HepG2 (cell line): ENCODE results near the gene ADAMTS14. TPM values are rescaled to one million over a fixed set of nuclear protein-coding genes. Genes with fewer than 3 reads are reported as not detected.

Source experiments
- ATAC-seq: fragments of 200-7000 bp; cut with Tn5 transposase; 3 replicates; pipeline ENCODE4 v1.9.1; 2020; ENCODE audit warnings: mild to moderate bottlenecking, moderate library complexity
- BruUV-seq: library from RNA; stranded (reverse); fragments of 400-500 nt; replicated peaks from 2 replicates; lab custom pipeline; 2021; lab: Mats Ljungman, UMichigan
- CTCF ChIA-PET: fragments of 300-600 bp; formaldehyde crosslinking; extraction: SDS; loops from one replicate; lab custom pipeline; 2021; ENCODE audit warnings: low total read pairs, inconsistent platforms, low intra/inter-chr PET ratio; lab: Yijun Ruan, JAX
- POLR2A ChIA-PET: fragments of 350-600 bp; sonication (Branson Sonifier 250); formaldehyde crosslinking; loops from one replicate; lab custom pipeline; 2020; ENCODE audit warnings: antibody characterized with exemption, inconsistent platforms; lab: Yijun Ruan, JAX
- DNase-seq: peaks from one replicate; pipeline ENCODE4 v3.0.0-alpha.2; 2015; ENCODE audit warnings: low spot score
- FAIRE-seq: peaks from 3 replicates; lab custom pipeline; 2011; peaks lifted over from hg19 to GRCh38; lab: Jason Lieb, UNC
- H2AFZ ChIP-seq: one replicate; pipeline ENCODE4 v1.6.1; 2011; ENCODE audit warnings: low read length, inconsistent platforms
- H3K27ac ChIP-seq: fragments of 300-600 bp; 3 replicates; pipeline ENCODE4 v1.8.0; 2011; ENCODE audit warnings: mixed run types, mild to moderate bottlenecking, mixed read lengths, low read length, inconsistent platforms; ENCODE audit not compliant: insufficient read depth; ENCODE audit errors: extremely low read length
- H3K27me3 ChIP-seq, 2 experiments: fragments of 200-600 bp in 1 of 2; 2 replicates in 1 of 2; 3 replicates in 1 of 2; pipeline versions ENCODE4 v1.6.0 to v1.8.0; 2011; ENCODE audit warnings: low read length in 2 of 2, mild to moderate bottlenecking in 2 of 2, moderate library complexity in 2 of 2, inconsistent platforms in 1 of 2; ENCODE audit not compliant: insufficient read depth in 2 of 2, control insufficient read depth in 1 of 2
- H3K36me3 ChIP-seq, 2 experiments: fragments of 200-600 bp in 1 of 2; replicated peaks in 1 of 2; 2 replicates in 1 of 2; 3 replicates in 1 of 2; pipeline versions ENCODE4 v1.5.1 to v1.8.0; 2011; ENCODE audit warnings: low read length in 2 of 2, inconsistent platforms in 1 of 2; ENCODE audit not compliant: insufficient read depth in 2 of 2, control insufficient read depth in 1 of 2
- H3K4me1 ChIP-seq: 2 replicates; pipeline ENCODE4 v1.5.1; 2012; ENCODE audit warnings: low read length, inconsistent platforms; ENCODE audit not compliant: insufficient read depth
- H3K4me2 ChIP-seq: 2 replicates; pipeline ENCODE4 v1.6.0; 2011; ENCODE audit warnings: low read depth, low read length, inconsistent platforms
- H3K4me3 ChIP-seq, 3 experiments: fragments of 200-600 bp in 1 of 3; sonication (generic), shearing (Covaris generic) in 1 of 3; replicated peaks in 1 of 3; 2 replicates each; pipeline ENCODE4 v1.5.1; 2011 to 2016; ENCODE audit warnings: low read length in 3 of 3, inconsistent platforms in 2 of 3, low read depth in 2 of 3, mild to moderate bottlenecking in 2 of 3, control low read depth in 1 of 3, mixed read lengths in 1 of 3; ENCODE audit not compliant: insufficient read depth in 1 of 3
- H3K79me2 ChIP-seq: one replicate; pipeline ENCODE4 v1.6.1; 2011; ENCODE audit warnings: low read length, inconsistent platforms; ENCODE audit not compliant: insufficient read depth
- H3K9ac ChIP-seq: 2 replicates; pipeline ENCODE4 v1.6.0; 2011; ENCODE audit warnings: mild to moderate bottlenecking, low read depth, low read length, inconsistent platforms; ENCODE audit not compliant: insufficient read depth
- H3K9me3 ChIP-seq: 2 replicates; pipeline ENCODE4 v1.5.1; 2012; ENCODE audit warnings: mild to moderate bottlenecking, low read length
- H4K20me1 ChIP-seq: 2 replicates; pipeline ENCODE4 v1.6.0; 2011; ENCODE audit warnings: inconsistent platforms, mild to moderate bottlenecking, low read length, moderate library complexity; ENCODE audit not compliant: insufficient read depth
- ARNT ChIP-seq: fragments of 450-650 bp; IDR thresholded peaks from 2 replicates; pipeline ENCODE4 v1.6.1; 2017
- FOXK1 ChIP-seq: sonication (generic); formaldehyde crosslinking; IDR thresholded peaks from 2 replicates; pipeline ENCODE4 v1.4.0; 2020; ENCODE audit warnings: low read depth, missing genetic modification reagents, borderline replicate concordance
- HDAC6 ChIP-seq: fragments of 200-600 bp; sonication (generic); IDR thresholded peaks from 2 replicates; pipeline ENCODE4 v1.7.0; 2017; ENCODE audit warnings: mild to moderate bottlenecking, antibody characterized with exemption, low read length, low read depth
- HNRNPUL1 ChIP-seq: fragments of 200-400 bp; formaldehyde crosslinking; IDR thresholded peaks from 2 replicates; pipeline ENCODE4 v1.6.1; 2017; ENCODE audit warnings: low read depth, mild to moderate bottlenecking, low read length, moderate library complexity
- NR2F2 ChIP-seq: IDR thresholded peaks from 2 replicates; pipeline ENCODE4 v1.6.1; 2012; ENCODE audit warnings: low read depth, inconsistent platforms, borderline replicate concordance
- PHF20 ChIP-seq: sonication (generic); formaldehyde crosslinking; IDR thresholded peaks from 2 replicates; pipeline ENCODE4 v1.5.0; 2020; ENCODE audit warnings: mild to moderate bottlenecking, missing genetic modification reagents
- SAFB2 ChIP-seq: sonication (generic); formaldehyde crosslinking; IDR thresholded peaks from 2 replicates; pipeline ENCODE4 v1.5.1; 2020; ENCODE audit warnings: missing genetic modification reagents, low read depth, mild to moderate bottlenecking, borderline replicate concordance
- TOPORS ChIP-seq: sonication (generic); formaldehyde crosslinking; IDR thresholded peaks from 2 replicates; pipeline ENCODE4 v1.8.0; 2023; ENCODE audit warnings: mild to moderate bottlenecking, missing genetic modification reagents
- TRIM24 ChIP-seq: sonication (generic); formaldehyde crosslinking; IDR thresholded peaks from 2 replicates; pipeline ENCODE4 v1.8.0; 2022; ENCODE audit warnings: mild to moderate bottlenecking, missing genetic modification reagents
- ZNF18 ChIP-seq: sonication (generic); formaldehyde crosslinking; IDR thresholded peaks from 2 replicates; pipeline ENCODE4 v1.8.0; 2022; ENCODE audit warnings: mild to moderate bottlenecking, missing genetic modification reagents; ENCODE audit not compliant: insufficient replicate concordance
- ZNF205 ChIP-seq: IDR thresholded peaks from 2 replicates; pipeline ENCODE4 v1.6.1; 2018; ENCODE audit warnings: missing biosample characterization, missing genetic modification reagents
- ZNF468 ChIP-seq: sonication (generic); formaldehyde crosslinking; IDR thresholded peaks from 2 replicates; pipeline ENCODE4 v1.8.0; 2022; ENCODE audit warnings: mild to moderate bottlenecking, moderate library complexity, missing genetic modification reagents
- ZNF501 ChIP-seq: sonication (generic); formaldehyde crosslinking; IDR thresholded peaks from 2 replicates; pipeline ENCODE4 v1.5.1; 2020; ENCODE audit warnings: mild to moderate bottlenecking, moderate library complexity, missing genetic modification reagents
- WGBS: methylation state at CpG from one replicate; pipeline ENCODE4 v1.1.6; 2017; ENCODE audit warnings: low lambda C conversion rate; 5-methylcytosine and 5-hydroxymethylcytosine counted together
- in situ Hi-C: cut with HindIII; loops from 2 replicates; pipeline ENCODE4 v1.10.0; 2017; ENCODE audit warnings: low pct_unique_long_range_greater_than_20kb; ENCODE audit not compliant: extremely low pct_ligation_motif_present
- intact Hi-C: fragments of 100-400 bp; cut with micrococcal nuclease; formaldehyde crosslinking; loops from one replicate; pipeline ENCODE4 v1.10.0; 2022; ENCODE audit not compliant: unreplicated experiment
- polyA plus RNA-seq, 8 experiments: library from polyadenylated mRNA; depleted of rRNA in 3 of 8; stranded (reverse) in 7 of 8; unstranded in 1 of 8; fragments of >200 nt; fragmentation: Illumina TruSeq in 4 of 8; extraction: Trizol in 4 of 8; gene quantifications; 2 replicates each; pipeline versions ENCODE4 v1.2.1 to v1.2.3, GENCODE V29; 2011 to 2016; ENCODE audit warnings: low read depth in 4 of 8, missing spikeins in 1 of 8, mixed read lengths in 1 of 8; ENCODE audit not compliant: insufficient read depth in 1 of 8
- total RNA-seq, 5 experiments: library from RNA; depleted of rRNA; stranded (reverse); fragments of >200 nt; fragmentation: Illumina TruSeq; extraction: Trizol; gene quantifications; 2 replicates each; pipeline ENCODE4 v1.2.3, GENCODE V29; 2016; ENCODE audit warnings: low read depth in 1 of 5

Gene ADAMTS14
- total and polyA plus RNA-seq, 2 of the 13 experiments (the other 11 are each of a cell fraction or from before 2014, with no cell fraction given), result 0.04 to 0.07 TPM

- H3K79me2 ChIP-seq, result no peaks in the 10 kb centered on the region
- no peak overlapping the region for H3K4me2 ChIP-seq
- H3K4me1 ChIP-seq, result no peaks in the 10 kb centered on the region
- FAIRE-seq, result no peak
- H3K9me3 ChIP-seq, result no peaks in the 10 kb centered on the region
- no peak overlapping the region for H3K27ac ChIP-seq
- TF ChIP-seq ZNF18 (CRISPR knock-in tag) (no peak), ZNF205 (no peak), FOXK1 (no peak), TRIM24 (no peak), TOPORS (CRISPR knock-in tag) (no peak), ZNF501 (CRISPR knock-in tag) (no peak), ZNF468 (CRISPR knock-in tag) (no peak), PHF20 (no peak), HNRNPUL1 (no peak), HDAC6 (no peak), NR2F2 (no peak), ARNT (no peak), SAFB2 (CRISPR knock-in tag) (no peak)
- BruUV-seq, result no TSS peak
- H2AFZ ChIP-seq, result no peak overlapping the region
- ATAC-seq, result no peak
- ChIA-PET POLR2A (no interaction called here), CTCF (no interaction called here)
- in situ Hi-C loops, result no loop called here
- no peaks in the 10 kb centered on the region for H3K36me3 ChIP-seq
- DNase-seq, result peak; percentile 21
- H3K27me3 ChIP-seq, result peaks cover 1 to 15% of the 10 kb centered on the region in 2 experiments; a peak in 3 of 5 replicates
- no peak overlapping the region for H3K9ac ChIP-seq
- H3K4me3 ChIP-seq, result no peak overlapping the region
- no peaks in the 10 kb centered on the region for H4K20me1 ChIP-seq
- intact Hi-C loops, result no loop called here
- WGBS, result 0% methylated on average over 5 of the region's 6 CpGs
These were observed 7.6 kb upstream of the ADAMTS14 start for GRCh38 chr10:70664702-70665195.
